ENCODE measurements around the gene UBE3C.
"Not testable (repeated sequence)": the region's sequence is repeated elsewhere in the genome, so short reads cannot be mapped to it uniquely, and the experiment has no call there.

The UBE3C gene

DNA sequence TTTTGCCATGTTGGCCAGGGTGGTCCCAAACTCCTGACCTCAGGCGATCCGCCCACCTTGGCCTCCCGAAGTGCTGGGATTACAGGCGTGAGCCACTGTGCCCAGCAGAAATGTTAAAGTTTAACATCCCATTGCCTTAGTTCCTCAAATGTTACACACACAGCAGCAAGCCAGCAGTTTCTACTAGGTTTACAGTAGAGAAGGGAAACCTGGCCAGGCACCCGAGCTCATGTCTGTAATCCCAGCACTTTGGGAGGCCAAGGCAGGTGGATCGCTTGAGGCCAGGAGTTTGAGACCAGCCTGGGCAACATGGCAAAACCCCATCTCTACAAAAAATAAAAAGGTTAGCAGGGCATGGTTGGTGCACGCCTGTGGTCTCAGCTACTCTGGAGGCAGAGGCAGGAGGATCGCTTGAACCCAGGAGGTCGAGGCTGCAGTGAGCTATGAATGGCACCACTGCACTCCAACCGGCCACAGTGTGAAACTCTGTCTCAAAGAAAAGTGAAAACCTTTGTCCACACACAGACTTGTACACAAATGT, 135.4 kb downstream of the UBE3C start:
- FAIRE-seq, result not testable (repeated sequence)

DNA sequence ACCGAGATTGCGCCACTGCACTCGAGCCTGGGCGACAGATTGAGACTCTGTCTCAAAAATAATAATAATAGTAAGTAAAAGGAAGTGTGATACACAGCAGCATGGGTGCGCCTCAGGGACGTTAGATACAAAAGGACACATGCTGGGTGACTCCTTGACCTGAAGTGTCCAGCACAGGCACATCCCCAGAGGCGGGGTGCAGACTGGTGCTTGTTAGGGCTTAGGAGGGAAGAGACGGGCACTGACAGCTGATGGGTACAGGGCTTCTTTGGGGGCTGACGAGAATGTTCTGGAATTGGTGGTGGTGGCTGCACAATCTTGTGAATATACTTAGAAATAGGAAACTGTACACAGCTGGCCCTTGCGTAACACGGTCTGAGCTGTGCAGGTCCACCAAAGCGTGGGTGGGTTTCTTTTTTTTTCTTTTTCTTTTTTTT, 136.3 kb downstream of the UBE3C start:
- FAIRE-seq, result no peak

DNA sequence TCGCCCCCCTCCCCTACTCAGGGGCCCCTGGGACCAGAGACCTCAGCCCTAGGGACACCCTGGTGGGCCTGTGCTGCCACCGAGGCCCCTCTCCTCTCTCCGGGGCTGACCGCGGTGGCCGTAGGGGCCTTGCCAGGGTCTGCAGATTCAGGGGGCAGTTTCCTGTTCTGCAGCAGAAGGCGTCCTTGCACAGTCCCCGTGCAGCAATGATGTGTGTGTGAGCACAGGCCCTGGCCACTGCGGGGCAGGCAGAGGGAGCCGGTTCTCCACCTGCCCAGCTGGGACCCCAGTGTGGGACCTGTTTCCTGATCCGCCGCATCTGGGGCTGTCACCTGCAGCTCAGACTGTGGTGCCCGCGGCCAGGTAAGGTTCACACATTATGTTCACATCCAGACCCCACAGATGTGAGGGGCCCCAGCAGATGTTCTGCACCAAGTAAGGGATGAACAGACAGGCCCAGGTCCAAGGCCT, 137.4 kb downstream of the UBE3C start:
- FAIRE-seq, result no peak

DNA sequence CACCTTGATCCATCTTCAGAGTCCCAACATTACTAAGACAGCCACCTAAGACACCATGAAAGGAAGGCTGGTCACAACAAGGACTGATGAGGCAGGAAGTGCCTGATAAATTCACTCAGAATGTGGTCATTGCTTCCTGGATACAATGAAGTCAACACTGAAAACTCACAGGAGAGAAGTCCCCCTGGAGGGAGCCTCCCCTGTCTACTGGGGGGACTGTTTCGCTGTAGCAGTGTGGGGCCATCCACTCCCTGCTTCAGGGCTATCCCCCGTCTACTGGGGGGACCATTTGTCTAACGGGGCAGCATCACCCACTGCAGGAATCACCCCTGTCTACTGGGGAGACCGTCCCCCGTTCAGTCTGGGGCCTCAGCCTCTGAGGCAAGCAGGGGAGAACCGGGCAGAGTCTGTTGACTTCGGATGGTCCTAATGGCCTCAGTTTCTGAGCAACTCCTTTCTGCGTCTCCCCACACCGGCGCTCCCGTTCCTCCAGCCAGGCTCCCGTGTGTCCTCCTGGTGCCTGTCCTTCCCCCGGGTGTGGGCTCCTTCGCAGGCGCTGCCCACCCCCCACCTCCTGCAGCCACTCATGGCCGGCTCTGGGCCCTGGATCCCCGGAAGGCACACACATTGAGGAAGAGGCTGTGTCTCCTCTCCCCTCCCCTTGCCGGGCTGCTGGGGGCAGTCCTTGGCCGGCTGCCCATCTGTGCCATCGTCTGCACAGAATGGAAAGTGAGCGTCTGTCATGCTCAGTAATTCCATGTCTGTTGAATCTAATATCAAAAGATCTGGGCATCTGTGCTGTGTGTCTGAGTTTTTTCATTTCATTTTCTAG, 138.2 kb downstream of the UBE3C start:
- no peak for FAIRE-seq

DNA sequence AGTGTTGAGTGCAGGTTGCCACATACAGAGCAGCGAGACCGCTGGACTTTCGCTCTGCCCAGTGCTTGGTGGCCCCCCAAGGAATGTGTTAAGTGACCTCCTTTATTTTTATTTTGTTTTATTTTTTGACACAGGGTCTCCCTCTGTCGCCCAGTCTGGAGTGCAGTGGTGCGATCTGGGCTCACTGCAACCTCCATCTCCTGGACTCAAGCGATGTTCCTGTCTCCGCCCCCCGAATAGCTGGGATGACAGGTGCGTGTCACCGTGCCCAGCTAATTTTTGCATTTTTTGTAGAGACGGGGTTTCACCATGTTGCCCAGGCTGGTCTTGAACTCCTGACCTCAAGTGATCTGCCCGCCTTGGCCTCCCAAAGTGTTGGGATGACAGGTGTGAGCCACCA, 138.8 kb downstream of the UBE3C start:
- FAIRE-seq, result not testable (repeated sequence)

DNA sequence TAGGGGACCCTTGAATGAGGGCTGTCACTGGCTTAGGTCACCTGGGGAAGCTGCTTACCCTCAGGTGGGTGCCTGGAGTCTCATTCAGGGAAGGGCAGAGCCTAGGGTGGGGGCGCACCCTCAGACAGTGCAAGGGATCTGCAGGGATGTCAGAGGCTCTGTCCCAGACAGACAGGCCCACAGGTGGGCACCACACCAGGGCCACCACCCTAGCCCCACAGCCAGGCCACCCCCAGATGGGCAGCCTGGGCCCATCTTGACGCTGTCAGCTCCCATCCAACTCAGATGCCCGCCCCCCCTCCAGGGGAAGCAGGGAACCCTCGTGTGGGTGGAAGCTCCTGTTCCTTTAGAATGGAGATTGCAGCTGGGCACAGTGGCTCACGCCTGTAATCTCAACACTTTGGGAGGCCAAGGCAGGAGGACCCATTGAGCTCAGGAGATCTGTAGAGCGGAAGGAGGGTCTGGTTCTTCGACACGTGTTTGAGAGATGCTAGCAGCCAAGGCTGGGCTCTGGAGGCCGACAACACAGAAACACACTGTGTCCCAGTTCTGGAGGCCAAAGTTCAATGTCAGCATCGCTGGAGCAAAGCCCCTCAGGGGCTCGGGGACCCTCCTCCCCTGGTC, 139.6 kb downstream of the UBE3C start:
- FAIRE-seq, result no peak

DNA sequence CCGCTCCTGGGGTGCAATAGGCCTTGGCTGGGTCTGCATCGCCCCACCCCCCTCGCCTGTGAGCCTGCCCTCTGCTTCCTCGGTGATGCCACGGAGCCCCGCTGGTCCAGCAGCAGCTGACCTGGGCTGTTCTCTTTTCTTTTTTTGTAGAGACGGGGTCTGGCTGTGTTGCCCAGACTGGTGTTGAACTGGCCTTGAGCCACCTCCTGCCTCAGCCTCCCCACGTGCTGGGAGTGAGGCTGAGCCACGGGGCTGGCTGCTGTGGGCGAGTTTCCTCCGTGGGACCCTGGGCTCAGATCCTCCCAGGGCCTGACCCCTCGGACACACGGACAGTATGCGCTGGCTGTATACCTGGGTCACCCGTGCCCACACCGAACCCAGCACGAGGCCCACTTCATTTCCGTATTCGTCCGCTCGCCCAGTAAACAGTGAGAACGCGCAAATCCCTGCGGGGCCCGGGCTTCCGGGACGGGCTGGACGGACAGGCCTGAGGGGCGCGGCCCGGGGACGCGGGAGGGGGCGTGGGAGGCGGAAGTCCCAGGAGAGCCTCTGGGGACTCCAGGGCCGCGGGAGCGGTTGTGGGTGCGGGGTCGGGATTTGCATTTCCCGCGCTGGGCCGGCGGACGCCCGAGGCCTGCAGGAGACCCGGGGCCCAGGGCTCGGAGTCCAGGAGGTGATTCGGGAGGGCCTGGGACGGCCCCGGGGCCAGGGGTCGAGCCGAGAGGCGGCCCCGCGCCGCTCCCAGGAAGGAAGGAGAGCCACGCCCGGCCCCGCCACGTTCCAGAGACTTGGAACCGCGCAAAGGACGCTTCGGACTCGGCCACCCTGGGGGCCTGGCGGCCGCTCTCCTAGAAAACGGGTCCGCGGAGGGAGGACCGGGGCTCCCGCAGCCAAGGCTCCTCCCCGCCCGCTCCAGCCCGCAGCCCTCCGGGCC, 140.3 kb downstream of the UBE3C start:
- FAIRE-seq, result no peak

DNA sequence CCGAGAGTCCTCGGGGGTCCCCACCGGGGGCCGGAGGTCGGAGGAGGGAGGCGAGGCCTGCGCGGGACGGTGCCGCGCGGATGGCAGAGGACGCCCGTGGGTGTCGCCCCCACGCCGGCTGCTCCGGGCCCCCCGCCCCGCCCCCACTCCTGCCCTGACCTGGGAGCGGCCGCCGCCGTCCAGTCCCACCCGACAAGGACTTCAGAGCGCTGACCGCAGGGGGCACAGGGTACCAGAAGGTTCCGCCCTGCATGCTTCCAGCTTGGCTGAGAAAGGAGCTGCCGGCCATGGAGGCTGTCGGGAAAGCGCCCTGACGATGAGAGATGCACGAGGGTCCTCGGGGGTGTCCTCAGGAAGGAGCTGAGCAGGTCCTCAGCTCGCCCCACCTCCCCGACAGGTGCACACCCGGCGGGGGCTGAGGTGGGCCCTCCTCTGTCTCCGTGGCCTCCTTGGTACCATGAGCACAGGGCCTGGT, 141.1 kb downstream of the UBE3C start:
- no peak for FAIRE-seq

DNA sequence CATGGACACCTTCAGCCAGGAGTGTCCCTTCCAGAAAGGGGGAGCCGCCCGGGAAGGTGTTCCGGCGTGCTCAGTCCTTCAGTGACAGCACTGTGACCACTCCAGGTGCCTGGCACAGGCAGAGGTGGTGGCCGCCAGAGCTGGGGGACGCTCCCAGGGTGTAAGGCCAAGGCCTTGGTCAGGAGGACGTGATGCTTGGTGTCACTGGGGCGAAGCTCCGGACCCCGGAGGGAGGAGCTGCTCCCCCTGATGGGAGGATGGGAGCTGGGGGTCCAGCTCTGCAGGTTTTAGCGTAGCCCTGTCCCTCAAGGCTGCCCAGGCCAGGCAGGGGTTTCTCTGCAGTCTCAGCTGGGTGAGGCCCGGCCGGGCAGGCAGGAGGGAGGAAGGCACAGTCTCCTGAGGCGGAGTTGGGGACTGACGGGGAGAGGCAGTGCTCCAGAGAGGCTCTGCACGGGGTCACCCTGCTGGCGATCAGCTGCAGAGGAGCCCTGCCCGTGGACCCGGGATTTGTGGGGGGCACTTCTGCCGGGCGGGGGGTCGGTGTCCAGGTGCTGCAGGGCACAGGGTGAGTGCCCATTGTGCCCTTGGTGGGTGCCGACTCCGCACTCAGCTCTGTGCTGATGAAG, 141.6 kb downstream of the UBE3C start:
- no peak for FAIRE-seq

- FAIRE-seq, result no peak
Measured at GRCh38 chr7:157281221-157281998, 142.7 kb downstream of the UBE3C start.

DNA sequence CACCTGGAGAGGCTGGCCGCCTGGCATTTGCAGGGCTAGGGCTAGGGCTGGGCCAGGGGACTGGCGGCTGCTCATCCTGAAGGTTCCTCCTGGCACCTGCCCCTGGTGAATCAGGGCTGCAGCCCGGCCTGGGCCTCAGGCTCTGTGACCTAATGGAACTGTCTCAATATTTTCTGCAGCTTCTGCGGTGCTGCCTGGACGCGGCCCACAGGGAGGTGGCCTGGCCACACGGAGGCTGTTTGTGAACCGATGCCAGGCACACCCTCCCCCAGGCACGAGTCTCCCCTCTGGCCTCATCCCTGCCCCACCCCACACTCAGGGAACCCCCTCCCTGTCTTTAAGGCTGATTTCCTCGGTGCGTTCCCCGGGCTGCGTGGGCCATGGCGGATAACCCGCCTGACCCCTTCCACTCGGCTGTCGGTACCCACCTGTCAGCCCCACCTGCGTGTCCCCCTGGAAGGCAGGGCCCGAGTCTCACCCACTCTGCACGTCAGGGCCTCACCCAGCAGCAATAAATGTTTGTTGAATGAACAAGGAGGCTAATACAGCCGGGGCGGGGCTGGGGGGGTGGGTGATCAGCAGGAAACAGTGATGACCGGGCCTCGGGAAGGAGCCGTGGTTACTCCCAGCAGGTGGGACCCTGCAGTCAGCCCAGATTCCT, 143.5 kb downstream of the UBE3C start:
- no peak for FAIRE-seq

DNA sequence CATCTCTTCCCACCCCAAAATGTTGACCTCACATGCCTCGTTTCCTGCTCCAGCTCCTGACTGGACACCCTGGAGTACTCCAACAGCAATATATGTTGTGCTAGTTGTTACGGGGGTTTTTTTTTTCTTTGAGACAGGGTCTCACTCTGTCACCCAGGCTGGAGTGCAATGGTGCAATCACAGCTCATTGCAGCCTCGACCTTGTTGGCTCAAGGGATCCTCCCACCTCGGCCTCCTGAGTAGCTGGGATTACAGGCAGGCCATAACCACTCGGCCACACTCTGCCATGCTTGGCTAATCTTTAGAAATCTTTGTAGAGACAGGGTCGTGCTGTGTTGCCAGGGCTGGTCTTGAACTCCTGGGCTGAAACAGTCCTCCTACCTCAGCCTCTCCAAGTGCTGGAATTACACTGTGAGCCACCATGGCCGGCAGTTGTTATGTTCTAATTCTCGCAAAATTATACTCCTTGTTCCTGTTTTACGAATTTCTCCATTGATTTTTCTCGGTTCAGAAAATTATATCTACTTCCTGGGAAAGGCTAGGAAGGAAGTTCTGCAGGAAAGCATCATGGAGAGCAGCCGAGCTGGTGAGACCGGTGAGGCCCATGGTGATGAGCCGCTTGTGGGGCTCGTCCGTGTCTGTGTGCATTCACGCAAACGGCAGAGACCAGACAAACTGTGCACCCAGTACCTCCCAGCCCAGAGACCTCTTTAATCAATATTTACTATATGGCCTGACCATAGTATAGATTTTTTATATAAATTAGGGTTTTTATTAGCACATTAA, 145.7 kb downstream of the UBE3C start:
- no peak for FAIRE-seq

DNA sequence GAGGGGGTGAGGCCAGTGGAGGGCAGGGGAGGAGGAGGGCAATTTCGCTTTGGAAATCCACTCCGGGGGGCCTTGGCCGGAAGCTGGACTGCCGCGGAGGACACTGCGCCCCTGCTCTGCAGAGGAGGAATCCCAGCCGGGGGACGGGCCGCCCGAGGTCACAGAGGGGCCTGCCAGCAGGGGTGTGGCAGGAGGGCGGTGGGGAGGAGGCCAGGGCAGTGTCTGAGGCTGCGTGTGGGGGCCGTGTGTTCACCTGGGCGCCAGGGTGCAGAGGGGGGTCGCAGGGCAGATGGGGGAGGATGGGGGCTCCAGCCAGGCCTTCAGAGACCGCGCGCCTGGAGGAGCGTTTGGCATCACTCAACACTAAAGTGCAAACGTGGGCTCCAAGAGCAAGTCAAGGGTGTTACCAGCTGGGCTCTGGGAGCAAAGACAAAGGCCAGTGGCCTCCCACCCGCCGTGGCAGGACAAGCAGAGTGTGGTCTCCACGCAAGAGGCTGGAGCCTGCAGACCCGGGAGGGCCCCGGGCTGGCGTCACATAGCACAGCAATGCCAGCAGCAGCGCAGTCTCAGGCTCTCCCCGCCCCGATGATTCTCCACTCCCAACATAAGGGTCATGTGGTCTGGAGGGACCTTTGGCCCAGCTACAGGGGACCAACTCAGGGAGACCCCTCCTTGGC, 152.8 kb downstream of the UBE3C start:
- no peak for FAIRE-seq

GRCh38 chr7:157292258-157292657, 153.5 kb downstream of the UBE3C start:
- no peak for FAIRE-seq

DNA sequence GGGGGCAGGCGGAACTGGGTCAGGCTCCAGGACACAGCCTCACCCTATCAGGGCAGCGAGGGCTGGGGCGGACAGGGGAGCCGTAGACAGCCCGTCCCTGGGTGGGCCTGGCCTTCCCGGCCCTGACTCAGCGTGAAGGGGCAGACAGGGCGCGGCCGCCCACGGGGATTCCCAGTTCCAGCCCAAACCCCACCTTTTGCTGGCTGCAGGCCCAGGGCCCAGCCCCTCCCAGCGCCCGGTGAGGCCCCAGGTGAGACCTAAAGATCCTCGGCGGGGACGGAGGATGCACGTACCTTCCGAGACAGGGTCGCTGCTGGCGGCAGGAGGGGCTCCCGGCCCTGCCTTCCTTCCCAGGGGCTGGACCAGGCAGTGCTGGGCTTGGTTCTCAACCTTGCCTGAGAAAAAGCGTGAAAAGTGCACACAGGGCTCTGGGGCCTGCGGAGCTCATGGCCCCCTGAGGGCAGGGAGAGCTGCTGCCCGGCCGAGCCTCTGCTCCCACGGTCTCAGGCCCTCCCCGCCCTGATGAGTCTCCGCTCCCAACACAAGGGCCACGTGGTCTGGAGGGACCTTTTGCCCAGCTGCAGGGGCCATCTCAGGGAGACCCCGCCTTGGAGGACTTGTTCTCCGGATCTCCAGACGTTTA, 154.2 kb downstream of the UBE3C start:
- no peak for FAIRE-seq

DNA sequence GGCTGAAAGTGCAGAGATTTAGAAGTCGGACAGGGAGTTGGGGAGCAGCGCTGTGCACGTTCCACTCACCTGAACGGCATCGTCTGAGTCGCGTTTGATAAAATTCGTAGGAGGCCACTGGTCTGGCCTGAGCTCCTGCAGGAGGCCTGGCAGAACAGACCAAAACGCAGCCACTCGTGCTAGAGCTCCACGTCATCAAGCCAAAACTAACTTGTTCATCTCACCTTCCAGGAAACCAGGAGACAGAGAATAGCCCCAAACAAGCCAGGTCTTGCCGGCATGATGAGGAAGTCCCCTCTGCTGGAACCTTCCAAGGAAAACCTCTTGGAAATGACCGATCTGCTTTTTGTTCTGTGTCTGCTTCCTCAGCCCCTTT, 154.7 kb downstream of the UBE3C start:
- FAIRE-seq, result no peak

GRCh38 chr7:157294773-157295172, 156.0 kb downstream of the UBE3C start:
- no peak for FAIRE-seq

GRCh38 chr7:157295338-157295737, 156.6 kb downstream of the UBE3C start:
- FAIRE-seq, result no peak

DNA sequence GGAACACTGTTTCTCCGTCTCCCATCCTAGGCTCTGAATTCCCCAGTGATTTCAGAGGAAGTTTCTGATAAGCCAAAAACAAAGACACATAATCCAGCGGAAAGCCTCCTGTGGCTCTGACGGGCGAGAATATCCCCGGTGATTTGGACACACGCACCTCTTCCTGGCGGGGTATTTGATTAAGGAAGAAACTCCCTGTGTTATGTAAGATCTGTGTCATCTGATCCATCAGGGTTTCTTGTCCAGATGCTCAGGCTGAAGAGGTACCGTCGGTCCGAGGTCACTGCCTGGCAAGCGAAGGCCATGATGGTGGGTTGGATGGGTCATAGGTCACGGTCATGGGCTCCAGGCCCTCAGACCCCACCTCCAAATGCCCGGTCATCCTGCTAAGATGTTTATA, 158.5 kb downstream of the UBE3C start:
- no peak for FAIRE-seq

Measured in TTC549 (cell line).